ENCODE results near the gene PSMD11. TPM values are rescaled to one million over a fixed set of nuclear protein-coding genes. Genes with fewer than 3 reads are reported as not detected.

Gene PSMD11
- total RNA-seq, 4 donors from 2014 or later, result 44.2 to 77.0 (median 54.2) TPM

DNA sequence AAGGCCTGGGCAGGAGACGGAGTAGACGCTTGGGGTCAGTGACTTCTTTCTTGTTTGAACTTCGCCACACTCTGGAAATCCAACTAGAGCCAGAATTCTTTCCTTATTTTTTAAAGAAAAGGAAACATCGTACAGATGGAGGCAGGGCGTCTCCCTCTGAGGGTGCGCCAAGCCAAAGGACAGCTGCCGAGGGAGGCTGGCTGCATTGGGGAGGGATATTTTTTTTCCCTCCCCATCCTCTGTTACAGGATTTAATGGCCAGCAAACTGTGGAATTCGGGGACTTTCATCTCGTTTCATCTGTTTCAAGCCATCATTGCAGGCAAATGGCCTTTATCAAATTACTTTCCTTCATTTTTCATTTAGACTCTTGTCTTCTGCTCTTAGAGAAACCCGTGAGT, 58.4 kb downstream of the PSMD11 start:
- WGBS, 2 donors, result 84 to 85% methylated on average over 10 of the region's 10 CpGs
- no peak for TF ChIP-seq POLR2A (IDR thresholded peaks at IDR 0.05)
- TF ChIP-seq CTCF (IDR thresholded peaks at IDR 0.05), result no peak
- intact Hi-C loops (cut with DNase I; ENCODE audit: low total_unique reads), result no loop called here
- DNase-seq (ENCODE audit: low spot score in 2 of 2), result no peak
- no peak overlapping the region for H3K4me3 ChIP-seq (ENCODE audit: low read depth, poor library complexity, severe bottlenecking)

- H3K4me3 ChIP-seq (ENCODE audit: low read depth, poor library complexity, severe bottlenecking), result no peak overlapping the region
- no peak for DNase-seq (ENCODE audit: low spot score in 2 of 2)
- 70 to 72% methylated on average over 7 of the region's 7 CpGs for WGBS, 2 donors
- TF ChIP-seq CTCF (IDR thresholded peaks at IDR 0.05) (no peak), POLR2A (IDR thresholded peaks at IDR 0.05) (no peak)
- intact Hi-C loops (cut with DNase I; ENCODE audit: low total_unique reads), result no loop called here
These were observed 59.2 kb downstream of the PSMD11 start for GRCh38 chr17:32503251-32504165.

GRCh38 chr17:32504166-32504990, 60.1 kb downstream of the PSMD11 start:
- intact Hi-C loops (cut with DNase I; ENCODE audit: low total_unique reads), result no loop called here
- no peak for TF ChIP-seq CTCF (IDR thresholded peaks at IDR 0.05)
- TF ChIP-seq POLR2A (IDR thresholded peaks at IDR 0.05), result no peak
- no peak overlapping the region for H3K4me3 ChIP-seq (ENCODE audit: low read depth, poor library complexity, severe bottlenecking)
- 82 to 86% methylated on average over 18 of the region's 18 CpGs for WGBS, 2 donors
- DNase-seq (ENCODE audit: low spot score in 2 of 2), result no peak

- intact Hi-C loops (cut with DNase I; ENCODE audit: low total_unique reads), result no loop called here
- DNase-seq (ENCODE audit: low spot score in 2 of 2), result no peak
- WGBS, 2 donors, result 88 to 95% methylated on average over 5 of the region's 5 CpGs
- H3K4me3 ChIP-seq (ENCODE audit: low read depth, poor library complexity, severe bottlenecking), result no peak overlapping the region
- TF ChIP-seq CTCF (IDR thresholded peaks at IDR 0.05) (no peak), POLR2A (IDR thresholded peaks at IDR 0.05) (no peak)
These were observed 64.6 kb downstream of the PSMD11 start for GRCh38 chr17:32508926-32509325.

DNA sequence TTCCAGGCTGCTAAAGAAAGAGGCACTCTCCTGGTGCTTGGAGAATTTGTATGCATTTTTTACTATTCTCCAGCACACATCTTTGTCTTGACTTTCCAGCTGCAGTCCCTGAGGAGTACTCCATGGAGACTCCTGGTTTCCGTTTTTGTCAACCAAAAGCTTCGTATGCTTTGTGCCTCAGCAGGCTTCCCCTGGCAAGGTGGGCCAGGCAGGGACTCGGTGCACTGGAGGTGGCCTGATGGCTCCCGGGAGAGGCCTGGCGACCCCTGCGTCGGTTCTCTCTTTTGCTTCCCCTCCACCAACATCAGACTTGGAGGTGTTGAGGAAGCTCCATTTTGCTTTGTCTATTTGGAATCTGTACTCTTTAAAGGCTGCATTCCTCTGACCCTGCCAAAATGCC, 66.2 kb downstream of the PSMD11 start:
- H3K4me3 ChIP-seq (ENCODE audit: low read depth, poor library complexity, severe bottlenecking), result no peak overlapping the region
- WGBS, 2 donors, result 87 to 91% methylated on average over 7 of the region's 7 CpGs
- no peak for DNase-seq (ENCODE audit: low spot score in 2 of 2)
- TF ChIP-seq CTCF (IDR thresholded peaks at IDR 0.05) (no peak), POLR2A (IDR thresholded peaks at IDR 0.05) (no peak)
- intact Hi-C loops (cut with DNase I; ENCODE audit: low total_unique reads), result no loop called here

Measured in lower leg skin (tissue), 4 donors.